Left colon (tissue), 2 donors: ENCODE measurements around the gene MESP1. TPM values are rescaled to one million over a fixed set of nuclear protein-coding genes. Genes with fewer than 3 reads are reported as not detected.
"Not testable (repeated sequence)": the region's sequence is repeated elsewhere in the genome, so short reads cannot be mapped to it uniquely, and the experiment has no call there.

Experiments used
- ATAC-seq: fragments of 200-7000 bp; cut with Tn5 transposase; one replicate; pipeline ENCODE4 v1.9.1; 2020; ENCODE audit warnings: mild to moderate bottlenecking, moderate library complexity
- DNase-seq, 2 donors: peaks; one replicate each; pipeline ENCODE4 v3.0.0-alpha.2; 2020
- intact Hi-C, 2 donors: fragments of 100-400 bp; cut with DNase I in 1 of 2; cut with micrococcal nuclease in 1 of 2; formaldehyde crosslinking; loops; one replicate each; pipeline versions ENCODE4 v1.11.2 to v1.14.0; 2022; cut with DNase I, micrococcal nuclease
- long read RNA-seq: library from polyadenylated mRNA; unstranded; transcript quantifications from one replicate; pipeline ENCODE4 v2.0.0, GENCODE V29; 2021
- total RNA-seq, 2 donors: library from RNA; stranded (reverse); fragmentation: NEBNext Ultra II Directional; extraction: Animal tissue kit (Norgen Biotek cat#: 25700); gene quantifications; one replicate each; pipeline ENCODE4 v1.2.1, GENCODE V29; 2021
- donor health status: DM: no; HTN: no; CAD: no.
- donor health status: DM: yes; HTN: yes; CAD: no.

MESP1 gene
- 10 to 100 TPM in 1 of 2 donors, 1 to 10 TPM in 1; 9.7 to 13.4 TPM for total RNA-seq
- long read RNA-seq, partial matches to known transcripts, result 0 of 6 reads
- long read RNA-seq, other reads (novel, unspliced or antisense), result 2 of 6 reads

GRCh38 chr15:89750560-89751542 lies at the start of gene MESP1:
Gene MESP1, minus strand, starts transcription at chr15:89751249. Its CDS starts 18 bp downstream, at chr15:89751231.
- intact Hi-C loops, result loop anchor here in 1 of 2 donors (10.0 kb wide), 1 partner anchor 124 kb away; no protein-coding TSS in a partner anchor

GRCh38 chr15:89799918-89800498 lies 49.0 kb upstream of the MESP1 start:
- no peak for DNase-seq
- no peak for ATAC-seq
- intact Hi-C loops, result no loop called here

More at GRCh38 chr15:89750560-89751542, at the start of gene MESP1:
- ATAC-seq (peak; percentile 80), DNase-seq (peak; percentile 92 to 95)

- intact Hi-C loops, result no loop called here
- DNase-seq (no peak), ATAC-seq (no peak)
These were observed 48.2 kb upstream of the MESP1 start for GRCh38 chr15:89799011-89799911.

GRCh38 chr15:89797678-89798201 lies 46.7 kb upstream of the MESP1 start:
- intact Hi-C loops, result no loop called here
- DNase-seq (no peak), ATAC-seq (no peak)

GRCh38 chr15:89795996-89796395 lies 44.9 kb upstream of the MESP1 start:
- ATAC-seq (no peak), DNase-seq (no peak)
- intact Hi-C loops, result no loop called here

- DNase-seq (no peak), ATAC-seq (peak; percentile 30)
- intact Hi-C loops, result no loop called here
These were observed 43.7 kb upstream of the MESP1 start for GRCh38 chr15:89794627-89795241.

GRCh38 chr15:89792106-89792805 lies 41.2 kb upstream of the MESP1 start:
- DNase-seq (no peak), ATAC-seq (no peak)
- intact Hi-C loops, result no loop called here

- intact Hi-C loops, result no loop called here
- DNase-seq (no peak), ATAC-seq (no peak)
These were observed 39.6 kb upstream of the MESP1 start for GRCh38 chr15:89790661-89791060.

- intact Hi-C loops, result no loop called here
- ATAC-seq (no peak), DNase-seq (no peak)
These were observed 39.2 kb upstream of the MESP1 start for GRCh38 chr15:89790206-89790605.

- intact Hi-C loops, DNase-seq: not testable (repeated sequence)
These were observed 37.5 kb upstream of the MESP1 start for GRCh38 chr15:89788585-89788984.

GRCh38 chr15:89787944-89788343 lies 36.9 kb upstream of the MESP1 start:
- intact Hi-C loops, result no loop called here
- DNase-seq (no peak), ATAC-seq (no peak)

More at GRCh38 chr15:89788585-89788984, 37.5 kb upstream of the MESP1 start:
- ATAC-seq, result not testable (repeated sequence)

- ATAC-seq (no peak), DNase-seq (no peak)
- intact Hi-C loops, result no loop called here
These were observed 34.7 kb upstream of the MESP1 start for GRCh38 chr15:89785774-89786140.

- DNase-seq, result peak; percentile 75 to 94
- intact Hi-C loops, result no loop called here
- ATAC-seq, result peak; percentile 78
These were observed 34.2 kb upstream of the MESP1 start for GRCh38 chr15:89785064-89785773.

GRCh38 chr15:89784686-89784960 lies 33.6 kb upstream of the MESP1 start:
- DNase-seq, result no peak
- ATAC-seq, result no peak
- intact Hi-C loops, result no loop called here

GRCh38 chr15:89783861-89784685 lies 33.0 kb upstream of the MESP1 start:
- intact Hi-C loops, result no loop called here
- ATAC-seq (peak; percentile 58), DNase-seq (peak; percentile 75 to 76)

- ATAC-seq (no peak), DNase-seq (no peak)
- intact Hi-C loops, result no loop called here
These were observed 32.2 kb upstream of the MESP1 start for GRCh38 chr15:89783111-89783860.
